ENCODE results near the gene PI4KB. TPM values are rescaled to one million over a fixed set of nuclear protein-coding genes. Genes with fewer than 3 reads are reported as not detected.

PI4KB gene
- total and polyA plus RNA-seq, 2 of the 13 experiments (the other 11 are each of a cell fraction or from before 2014, with no cell fraction given), result 19.5 to 29.3 TPM

DNA sequence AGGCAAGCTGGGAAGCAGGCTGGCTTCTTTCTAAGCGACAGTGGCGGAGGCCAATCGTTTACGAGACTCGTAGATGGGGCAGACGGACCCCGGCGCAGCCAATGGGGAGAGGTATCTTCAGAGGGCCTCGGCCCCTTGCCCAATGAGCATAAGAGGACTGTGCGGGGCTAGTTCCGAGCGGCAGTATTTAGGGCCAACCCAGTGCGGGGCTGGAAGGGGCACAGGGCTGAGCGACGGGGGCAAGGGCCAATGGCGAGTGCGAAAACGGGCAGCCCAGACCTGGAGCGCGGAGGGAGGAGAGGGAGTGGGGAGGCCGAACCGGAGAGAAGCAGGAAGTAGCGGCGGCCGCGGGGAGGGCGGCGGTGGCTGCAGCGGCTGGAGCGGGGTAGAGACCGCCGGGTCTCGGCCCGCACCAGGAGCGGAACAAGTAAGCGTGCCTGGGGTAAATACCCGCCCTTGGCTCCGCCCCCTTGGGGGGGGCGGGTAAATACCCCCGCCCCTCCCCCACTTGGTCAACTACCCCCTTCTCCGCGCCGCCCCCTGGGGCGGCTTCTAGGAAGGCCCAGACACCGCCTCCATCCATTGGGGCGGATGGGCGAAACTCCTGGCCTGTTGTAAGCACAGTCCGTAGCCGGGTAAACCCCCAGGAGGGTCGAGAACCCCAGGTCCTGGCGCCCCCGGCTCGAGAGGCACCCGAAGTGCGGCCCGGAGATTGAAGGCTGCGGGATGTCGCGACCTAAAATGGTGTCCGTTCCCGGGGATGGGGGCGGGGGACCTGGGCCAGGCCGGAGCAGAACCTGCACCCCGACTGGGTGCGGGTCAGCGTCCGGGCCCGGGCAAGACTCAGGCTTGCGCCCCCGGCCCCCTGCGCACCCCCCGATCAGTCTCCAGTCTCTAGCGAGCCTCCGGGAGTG is 45.0 kb downstream of the PI4KB start, which contains the start of gene ZNF687 (continued):
- TF ChIP-seq DMAP1 (CRISPR knock-in tag; IDR thresholded peaks at IDR 0.05) (peak; percentile 16; the same call in 1 of the 2 replicates), ZNF34 (CRISPR knock-in tag; IDR thresholded peaks at IDR 0.05; ENCODE audit: borderline replicate concordance) (no peak), ZNF333 (CRISPR knock-in tag; IDR thresholded peaks at IDR 0.05; ENCODE audit: borderline replicate concordance) (no peak; the same call in 1 of the 2 replicates), MZF1 (CRISPR knock-in tag; IDR thresholded peaks at IDR 0.05; ENCODE audit: borderline replicate concordance) (no peak), ZNF530 (CRISPR knock-in tag; IDR thresholded peaks at IDR 0.05; ENCODE audit: low read depth) (peak; percentile 50; the same call in 1 of the 2 replicates), BCL6 (CRISPR knock-in tag; IDR thresholded peaks at IDR 0.05) (0 out of 2 replicates have a peak, but pooled peaks have one; percentile 15), ZNF205 (CRISPR knock-in tag; IDR thresholded peaks at IDR 0.05) (0 out of 2 replicates have a peak, but pooled peaks have one; percentile 10)
- TF ChIP-seq, protein P1, sequence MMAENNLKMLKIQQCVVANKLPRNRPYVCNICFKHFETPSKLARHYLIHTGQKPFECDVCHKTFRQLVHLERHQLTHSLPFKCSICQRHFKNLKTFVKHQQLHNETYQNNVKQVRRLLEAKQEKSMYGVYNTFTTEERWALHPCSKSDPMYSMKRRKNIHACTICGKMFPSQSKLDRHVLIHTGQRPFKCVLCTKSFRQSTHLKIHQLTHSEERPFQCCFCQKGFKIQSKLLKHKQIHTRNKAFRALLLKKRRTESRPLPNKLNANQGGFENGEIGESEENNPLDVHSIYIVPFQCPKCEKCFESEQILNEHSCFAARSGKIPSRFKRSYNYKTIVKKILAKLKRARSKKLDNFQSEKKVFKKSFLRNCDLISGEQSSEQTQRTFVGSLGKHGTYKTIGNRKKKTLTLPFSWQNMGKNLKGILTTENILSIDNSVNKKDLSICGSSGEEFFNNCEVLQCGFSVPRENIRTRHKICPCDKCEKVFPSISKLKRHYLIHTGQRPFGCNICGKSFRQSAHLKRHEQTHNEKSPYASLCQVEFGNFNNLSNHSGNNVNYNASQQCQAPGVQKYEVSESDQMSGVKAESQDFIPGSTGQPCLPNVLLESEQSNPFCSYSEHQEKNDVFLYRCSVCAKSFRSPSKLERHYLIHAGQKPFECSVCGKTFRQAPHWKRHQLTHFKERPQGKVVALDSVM (CRISPR knock-in tag; IDR thresholded peaks at IDR 0.05), result peak; percentile 18; the same call in 1 of the 2 replicates
- TF ChIP-seq, protein P2, sequence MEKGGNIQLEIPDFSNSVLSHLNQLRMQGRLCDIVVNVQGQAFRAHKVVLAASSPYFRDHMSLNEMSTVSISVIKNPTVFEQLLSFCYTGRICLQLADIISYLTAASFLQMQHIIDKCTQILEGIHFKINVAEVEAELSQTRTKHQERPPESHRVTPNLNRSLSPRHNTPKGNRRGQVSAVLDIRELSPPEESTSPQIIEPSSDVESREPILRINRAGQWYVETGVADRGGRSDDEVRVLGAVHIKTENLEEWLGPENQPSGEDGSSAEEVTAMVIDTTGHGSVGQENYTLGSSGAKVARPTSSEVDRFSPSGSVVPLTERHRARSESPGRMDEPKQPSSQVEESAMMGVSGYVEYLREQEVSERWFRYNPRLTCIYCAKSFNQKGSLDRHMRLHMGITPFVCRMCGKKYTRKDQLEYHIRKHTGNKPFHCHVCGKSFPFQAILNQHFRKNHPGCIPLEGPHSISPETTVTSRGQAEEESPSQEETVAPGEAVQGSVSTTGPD (CRISPR knock-in tag; IDR thresholded peaks at IDR 0.05), result no peak
- TF ChIP-seq, protein P3, sequence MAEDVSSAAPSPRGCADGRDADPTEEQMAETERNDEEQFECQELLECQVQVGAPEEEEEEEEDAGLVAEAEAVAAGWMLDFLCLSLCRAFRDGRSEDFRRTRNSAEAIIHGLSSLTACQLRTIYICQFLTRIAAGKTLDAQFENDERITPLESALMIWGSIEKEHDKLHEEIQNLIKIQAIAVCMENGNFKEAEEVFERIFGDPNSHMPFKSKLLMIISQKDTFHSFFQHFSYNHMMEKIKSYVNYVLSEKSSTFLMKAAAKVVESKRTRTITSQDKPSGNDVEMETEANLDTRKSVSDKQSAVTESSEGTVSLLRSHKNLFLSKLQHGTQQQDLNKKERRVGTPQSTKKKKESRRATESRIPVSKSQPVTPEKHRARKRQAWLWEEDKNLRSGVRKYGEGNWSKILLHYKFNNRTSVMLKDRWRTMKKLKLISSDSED (CRISPR knock-in tag; IDR thresholded peaks at IDR 0.05), result no peak
- TF ChIP-seq, protein P4, sequence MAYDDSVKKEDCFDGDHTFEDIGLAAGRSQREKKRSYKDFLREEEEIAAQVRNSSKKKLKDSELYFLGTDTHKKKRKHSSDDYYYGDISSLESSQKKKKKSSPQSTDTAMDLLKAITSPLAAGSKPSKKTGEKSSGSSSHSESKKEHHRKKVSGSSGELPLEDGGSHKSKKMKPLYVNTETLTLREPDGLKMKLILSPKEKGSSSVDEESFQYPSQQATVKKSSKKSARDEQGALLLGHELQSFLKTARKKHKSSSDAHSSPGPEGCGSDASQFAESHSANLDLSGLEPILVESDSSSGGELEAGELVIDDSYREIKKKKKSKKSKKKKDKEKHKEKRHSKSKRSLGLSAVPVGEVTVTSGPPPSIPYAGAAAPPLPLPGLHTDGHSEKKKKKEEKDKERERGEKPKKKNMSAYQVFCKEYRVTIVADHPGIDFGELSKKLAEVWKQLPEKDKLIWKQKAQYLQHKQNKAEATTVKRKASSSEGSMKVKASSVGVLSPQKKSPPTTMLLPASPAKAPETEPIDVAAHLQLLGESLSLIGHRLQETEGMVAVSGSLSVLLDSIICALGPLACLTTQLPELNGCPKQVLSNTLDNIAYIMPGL (CRISPR knock-in tag; IDR thresholded peaks at IDR 0.05; ENCODE audit: borderline replicate concordance in 1 of 2, low read depth in 1 of 2), result peak in 1 of 2 experiments; percentile 29; a peak in 3 of 4 replicates
- TF ChIP-seq, protein P5, sequence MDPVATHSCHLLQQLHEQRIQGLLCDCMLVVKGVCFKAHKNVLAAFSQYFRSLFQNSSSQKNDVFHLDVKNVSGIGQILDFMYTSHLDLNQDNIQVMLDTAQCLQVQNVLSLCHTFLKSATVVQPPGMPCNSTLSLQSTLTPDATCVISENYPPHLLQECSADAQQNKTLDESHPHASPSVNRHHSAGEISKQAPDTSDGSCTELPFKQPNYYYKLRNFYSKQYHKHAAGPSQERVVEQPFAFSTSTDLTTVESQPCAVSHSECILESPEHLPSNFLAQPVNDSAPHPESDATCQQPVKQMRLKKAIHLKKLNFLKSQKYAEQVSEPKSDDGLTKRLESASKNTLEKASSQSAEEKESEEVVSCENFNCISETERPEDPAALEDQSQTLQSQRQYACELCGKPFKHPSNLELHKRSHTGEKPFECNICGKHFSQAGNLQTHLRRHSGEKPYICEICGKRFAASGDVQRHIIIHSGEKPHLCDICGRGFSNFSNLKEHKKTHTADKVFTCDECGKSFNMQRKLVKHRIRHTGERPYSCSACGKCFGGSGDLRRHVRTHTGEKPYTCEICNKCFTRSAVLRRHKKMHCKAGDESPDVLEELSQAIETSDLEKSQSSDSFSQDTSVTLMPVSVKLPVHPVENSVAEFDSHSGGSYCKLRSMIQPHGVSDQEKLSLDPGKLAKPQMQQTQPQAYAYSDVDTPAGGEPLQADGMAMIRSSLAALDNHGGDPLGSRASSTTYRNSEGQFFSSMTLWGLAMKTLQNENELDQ (CRISPR knock-in tag; IDR thresholded peaks at IDR 0.05; ENCODE audit: borderline replicate concordance), result no peak
- TF ChIP-seq, protein P6, sequence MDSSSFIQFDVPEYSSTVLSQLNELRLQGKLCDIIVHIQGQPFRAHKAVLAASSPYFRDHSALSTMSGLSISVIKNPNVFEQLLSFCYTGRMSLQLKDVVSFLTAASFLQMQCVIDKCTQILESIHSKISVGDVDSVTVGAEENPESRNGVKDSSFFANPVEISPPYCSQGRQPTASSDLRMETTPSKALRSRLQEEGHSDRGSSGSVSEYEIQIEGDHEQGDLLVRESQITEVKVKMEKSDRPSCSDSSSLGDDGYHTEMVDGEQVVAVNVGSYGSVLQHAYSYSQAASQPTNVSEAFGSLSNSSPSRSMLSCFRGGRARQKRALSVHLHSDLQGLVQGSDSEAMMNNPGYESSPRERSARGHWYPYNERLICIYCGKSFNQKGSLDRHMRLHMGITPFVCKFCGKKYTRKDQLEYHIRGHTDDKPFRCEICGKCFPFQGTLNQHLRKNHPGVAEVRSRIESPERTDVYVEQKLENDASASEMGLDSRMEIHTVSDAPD (CRISPR knock-in tag; IDR thresholded peaks at IDR 0.05), result 0 out of 2 replicates have a peak, but pooled peaks have one; percentile 9
- TF ChIP-seq, protein P7, sequence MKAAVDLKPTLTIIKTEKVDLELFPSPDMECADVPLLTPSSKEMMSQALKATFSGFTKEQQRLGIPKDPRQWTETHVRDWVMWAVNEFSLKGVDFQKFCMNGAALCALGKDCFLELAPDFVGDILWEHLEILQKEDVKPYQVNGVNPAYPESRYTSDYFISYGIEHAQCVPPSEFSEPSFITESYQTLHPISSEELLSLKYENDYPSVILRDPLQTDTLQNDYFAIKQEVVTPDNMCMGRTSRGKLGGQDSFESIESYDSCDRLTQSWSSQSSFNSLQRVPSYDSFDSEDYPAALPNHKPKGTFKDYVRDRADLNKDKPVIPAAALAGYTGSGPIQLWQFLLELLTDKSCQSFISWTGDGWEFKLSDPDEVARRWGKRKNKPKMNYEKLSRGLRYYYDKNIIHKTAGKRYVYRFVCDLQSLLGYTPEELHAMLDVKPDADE (CRISPR knock-in tag; IDR thresholded peaks at IDR 0.05), result no peak

All from HepG2 (cell line).